ENCODE data around the gene CYRIA. TPM values are rescaled to one million over a fixed set of nuclear protein-coding genes. Genes with fewer than 3 reads are reported as not detected.

Gene CYRIA
- total and polyA plus RNA-seq, 2 donors (not counting 3 experiments of a cell fraction or from before 2014, with no cell fraction given) = 9.3 to 38.4 TPM

DNA sequence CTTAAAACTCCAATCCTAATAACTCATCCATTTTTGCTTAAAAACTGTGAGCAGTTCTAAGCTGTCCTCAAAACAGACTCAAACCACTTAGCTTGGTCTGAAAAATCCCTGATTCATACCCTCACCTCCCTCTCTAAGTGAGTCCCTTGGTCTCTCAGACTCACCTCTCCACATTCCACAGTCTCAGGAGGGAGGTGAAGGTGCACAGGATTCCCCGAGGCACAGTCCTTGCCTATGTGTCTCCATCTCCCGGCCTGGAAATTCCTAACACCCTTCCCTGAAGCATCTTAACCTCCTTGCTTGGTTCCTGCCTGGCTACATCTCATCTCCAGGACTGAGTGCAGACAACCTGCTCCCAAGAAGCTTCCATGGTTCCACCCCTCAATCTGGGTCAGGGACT is 45.0 kb downstream of the CYRIA start:
- ChIA-PET CTCF (interaction anchor here (8.4 kb wide), 1 partner anchor 137 kb away, joined by 117 read pairs; no protein-coding TSS in a partner anchor), POLR2A (no interaction called here)
- FAIRE-seq (no peak), DNase-seq (ENCODE audit: low read depth, low spot score) (no peak)
- no peak overlapping the region for H3K4me3 ChIP-seq (replicated peaks in 1 of 3; ENCODE audit: insufficient read depth in 1 of 3, low read depth in 1 of 3, low read length in 3 of 3)
- no peak overlapping the region for H3K27ac ChIP-seq (ENCODE audit: insufficient read depth, low read depth, low read length)
- H3K9me3 ChIP-seq (replicated peaks; ENCODE audit: control insufficient read depth, insufficient read depth, low read length) = no peaks in the 10 kb centered on the region
- dilution Hi-C loops (cut with MboI; ENCODE audit: extremely low pct_ligation_motif_present, low sequenced_read_pairs) (no loop called here), intact Hi-C loops (cut with micrococcal nuclease) (no loop called here)
- TF ChIP-seq JUN (IDR thresholded peaks at IDR 0.05; ENCODE audit: borderline replicate concordance, insufficient read depth, insufficient read length, low read depth) (no peak), MYC (IDR thresholded peaks at IDR 0.05; ENCODE audit: low read depth, low read length) (no peak), POLR2A (IDR thresholded peaks at IDR 0.05; ENCODE audit: low read depth, low read length) (no peak), EZH2 (IDR thresholded peaks at IDR 0.05; ENCODE audit: borderline replicate concordance, low read depth, low read length, severe bottlenecking) (no peak), FOS (IDR thresholded peaks at IDR 0.05; ENCODE audit: borderline replicate concordance, insufficient read depth, low read length) (no peak), GATA2 (IDR thresholded peaks at IDR 0.05; ENCODE audit: insufficient read depth, insufficient read length, low read depth, low read length) (no peak), POLR2AphosphoS5 (IDR thresholded peaks at IDR 0.05; ENCODE audit: insufficient read depth, low read depth, low read length) (no peak)
- TF ChIP-seq, protein P1, sequence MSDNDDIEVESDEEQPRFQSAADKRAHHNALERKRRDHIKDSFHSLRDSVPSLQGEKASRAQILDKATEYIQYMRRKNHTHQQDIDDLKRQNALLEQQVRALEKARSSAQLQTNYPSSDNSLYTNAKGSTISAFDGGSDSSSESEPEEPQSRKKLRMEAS (IDR thresholded peaks at IDR 0.05; ENCODE audit: insufficient read depth, insufficient read length) = no peak
- TF ChIP-seq, protein P2, sequence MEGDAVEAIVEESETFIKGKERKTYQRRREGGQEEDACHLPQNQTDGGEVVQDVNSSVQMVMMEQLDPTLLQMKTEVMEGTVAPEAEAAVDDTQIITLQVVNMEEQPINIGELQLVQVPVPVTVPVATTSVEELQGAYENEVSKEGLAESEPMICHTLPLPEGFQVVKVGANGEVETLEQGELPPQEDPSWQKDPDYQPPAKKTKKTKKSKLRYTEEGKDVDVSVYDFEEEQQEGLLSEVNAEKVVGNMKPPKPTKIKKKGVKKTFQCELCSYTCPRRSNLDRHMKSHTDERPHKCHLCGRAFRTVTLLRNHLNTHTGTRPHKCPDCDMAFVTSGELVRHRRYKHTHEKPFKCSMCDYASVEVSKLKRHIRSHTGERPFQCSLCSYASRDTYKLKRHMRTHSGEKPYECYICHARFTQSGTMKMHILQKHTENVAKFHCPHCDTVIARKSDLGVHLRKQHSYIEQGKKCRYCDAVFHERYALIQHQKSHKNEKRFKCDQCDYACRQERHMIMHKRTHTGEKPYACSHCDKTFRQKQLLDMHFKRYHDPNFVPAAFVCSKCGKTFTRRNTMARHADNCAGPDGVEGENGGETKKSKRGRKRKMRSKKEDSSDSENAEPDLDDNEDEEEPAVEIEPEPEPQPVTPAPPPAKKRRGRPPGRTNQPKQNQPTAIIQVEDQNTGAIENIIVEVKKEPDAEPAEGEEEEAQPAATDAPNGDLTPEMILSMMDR (IDR thresholded peaks at IDR 0.05; ENCODE audit: extremely low read depth in 1 of 2, insufficient read depth in 1 of 2, low read depth in 1 of 2, low read length in 2 of 2) = no peak
- no peak overlapping the region for H2AFZ ChIP-seq (ENCODE audit: low read depth, low read length)
- BruUV-seq (replicated peaks) = no TSS peak
- H4K20me1 ChIP-seq (replicated peaks; ENCODE audit: control insufficient read depth, extremely low read depth, insufficient read depth, low read length) = no peaks in the 10 kb centered on the region
- peaks cover 19% of the 10 kb centered on the region for H3K4me1 ChIP-seq (ENCODE audit: control insufficient read depth, extremely low read depth, insufficient read depth, low read length)
- H3K79me2 ChIP-seq (ENCODE audit: control insufficient read depth, insufficient read depth, low read length) = no peaks in the 10 kb centered on the region
- H3K36me3 ChIP-seq (ENCODE audit: control insufficient read depth in 2 of 2, extremely low read depth in 1 of 2, insufficient read depth in 2 of 2, low read length in 2 of 2) = peaks cover 5 to 29% of the 10 kb centered on the region in 2 experiments
- no peaks in the 10 kb centered on the region for H3K27me3 ChIP-seq (ENCODE audit: control insufficient read depth in 2 of 2, insufficient read depth in 2 of 2, low read length in 2 of 2)
- H3K9me1 ChIP-seq (replicated peaks; ENCODE audit: control insufficient read depth, extremely low read depth, insufficient read depth, low read length) = no peaks in the 10 kb centered on the region
- H3K4me2 ChIP-seq (ENCODE audit: insufficient read depth, low read length) = no peak overlapping the region
- H3K9ac ChIP-seq (replicated peaks; ENCODE audit: extremely low read depth, insufficient read depth, low read length) = no peak overlapping the region
